ENCODE results near the gene PITPNM3. TPM values are rescaled to one million over a fixed set of nuclear protein-coding genes. Genes with fewer than 3 reads are reported as not detected.
A peak's percentile ranks its signal among the peaks of the same experiment; 100 is the strongest.

Gene PITPNM3
- total RNA-seq, 1 donor = 1.8 TPM

DNA sequence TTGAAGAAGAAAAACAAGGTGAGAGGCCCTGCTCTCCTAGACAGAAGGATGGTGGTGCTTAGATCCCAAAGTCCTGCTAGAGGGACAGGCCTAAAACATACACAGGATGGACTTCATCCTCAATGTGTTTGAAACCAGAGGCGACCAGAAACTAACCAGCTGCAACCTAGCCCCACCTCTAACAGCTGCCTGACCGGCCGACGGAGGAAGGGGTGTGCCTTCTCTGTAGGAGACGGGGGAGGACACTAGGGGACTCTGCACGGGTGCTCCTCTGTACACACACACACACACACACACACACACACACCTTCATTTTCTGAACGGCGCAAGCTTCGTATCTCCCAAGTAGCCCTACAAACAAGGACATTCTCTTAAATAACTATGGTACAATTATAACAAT lies 24.3 kb upstream of the PITPNM3 start:
- no peaks in the 10 kb centered on the region for H4K20me1 ChIP-seq (ENCODE audit: insufficient read depth, low read length)
- H3K4me1 ChIP-seq (ENCODE audit: insufficient read depth, low read length) = peaks cover 4% of the 10 kb centered on the region
- TF ChIP-seq, protein P1, sequence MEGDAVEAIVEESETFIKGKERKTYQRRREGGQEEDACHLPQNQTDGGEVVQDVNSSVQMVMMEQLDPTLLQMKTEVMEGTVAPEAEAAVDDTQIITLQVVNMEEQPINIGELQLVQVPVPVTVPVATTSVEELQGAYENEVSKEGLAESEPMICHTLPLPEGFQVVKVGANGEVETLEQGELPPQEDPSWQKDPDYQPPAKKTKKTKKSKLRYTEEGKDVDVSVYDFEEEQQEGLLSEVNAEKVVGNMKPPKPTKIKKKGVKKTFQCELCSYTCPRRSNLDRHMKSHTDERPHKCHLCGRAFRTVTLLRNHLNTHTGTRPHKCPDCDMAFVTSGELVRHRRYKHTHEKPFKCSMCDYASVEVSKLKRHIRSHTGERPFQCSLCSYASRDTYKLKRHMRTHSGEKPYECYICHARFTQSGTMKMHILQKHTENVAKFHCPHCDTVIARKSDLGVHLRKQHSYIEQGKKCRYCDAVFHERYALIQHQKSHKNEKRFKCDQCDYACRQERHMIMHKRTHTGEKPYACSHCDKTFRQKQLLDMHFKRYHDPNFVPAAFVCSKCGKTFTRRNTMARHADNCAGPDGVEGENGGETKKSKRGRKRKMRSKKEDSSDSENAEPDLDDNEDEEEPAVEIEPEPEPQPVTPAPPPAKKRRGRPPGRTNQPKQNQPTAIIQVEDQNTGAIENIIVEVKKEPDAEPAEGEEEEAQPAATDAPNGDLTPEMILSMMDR (IDR thresholded peaks at IDR 0.05; ENCODE audit: extremely low read depth, low read depth, low read length) = no peak
- H3K36me3 ChIP-seq (ENCODE audit: insufficient read depth, low read length) = peaks cover 55% of the 10 kb centered on the region
- no peak overlapping the region for H3K4me3 ChIP-seq (ENCODE audit: insufficient read depth, low read length)
- H3K27ac ChIP-seq (ENCODE audit: low read depth, low read length) = no peak overlapping the region
- H3K4me2 ChIP-seq (ENCODE audit: insufficient read depth, low read length) = no peak overlapping the region
- no peaks in the 10 kb centered on the region for H3K9me3 ChIP-seq (ENCODE audit: low read depth, low read length)
- no peaks in the 10 kb centered on the region for H3K27me3 ChIP-seq (ENCODE audit: insufficient read depth, low read length)
- H2AFZ ChIP-seq (ENCODE audit: low read length) = no peak overlapping the region
- H3K79me2 ChIP-seq (ENCODE audit: insufficient read depth, low read length) = no peaks in the 10 kb centered on the region
- DNase-seq (ENCODE audit: insufficient read length, low spot score, missing footprints) = no peak

DNA sequence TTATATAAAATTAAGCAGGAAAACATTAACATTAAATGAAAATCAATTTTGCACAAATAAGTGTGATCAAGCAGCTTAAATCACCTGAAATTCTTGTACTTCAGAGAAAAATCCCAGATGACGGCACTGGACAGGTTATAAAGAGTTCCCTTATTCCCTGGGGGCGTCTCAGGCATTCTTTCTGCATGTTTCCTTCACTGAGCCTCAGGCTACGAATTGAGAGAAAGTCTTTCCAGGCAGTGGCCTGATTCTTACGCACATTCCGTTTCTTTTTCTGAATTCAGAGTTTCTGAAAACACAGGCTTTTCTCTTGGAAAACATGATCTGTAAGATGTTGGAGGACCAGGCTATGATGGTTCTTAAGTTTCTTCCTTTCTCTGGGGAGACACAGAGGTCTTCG lies 22.1 kb upstream of the PITPNM3 start:
- no peak for DNase-seq (ENCODE audit: insufficient read length, low spot score, missing footprints)
- TF ChIP-seq, protein P1 (IDR thresholded peaks at IDR 0.05; ENCODE audit: extremely low read depth, low read depth, low read length) = no peak
- H3K27ac ChIP-seq (ENCODE audit: low read depth, low read length) = no peak overlapping the region
- peaks cover 20% of the 10 kb centered on the region for H3K4me1 ChIP-seq (ENCODE audit: insufficient read depth, low read length)
- H3K27me3 ChIP-seq (ENCODE audit: insufficient read depth, low read length) = no peaks in the 10 kb centered on the region
- no peak overlapping the region for H2AFZ ChIP-seq (ENCODE audit: low read length)
- H3K4me2 ChIP-seq (ENCODE audit: insufficient read depth, low read length) = no peak overlapping the region
- H3K9me3 ChIP-seq (ENCODE audit: low read depth, low read length) = no peaks in the 10 kb centered on the region
- peaks cover 3% of the 10 kb centered on the region for H4K20me1 ChIP-seq (ENCODE audit: insufficient read depth, low read length)
- no peaks in the 10 kb centered on the region for H3K79me2 ChIP-seq (ENCODE audit: insufficient read depth, low read length)
- no peak overlapping the region for H3K4me3 ChIP-seq (ENCODE audit: insufficient read depth, low read length)
- H3K36me3 ChIP-seq (ENCODE audit: insufficient read depth, low read length) = peaks cover 39% of the 10 kb centered on the region

DNA sequence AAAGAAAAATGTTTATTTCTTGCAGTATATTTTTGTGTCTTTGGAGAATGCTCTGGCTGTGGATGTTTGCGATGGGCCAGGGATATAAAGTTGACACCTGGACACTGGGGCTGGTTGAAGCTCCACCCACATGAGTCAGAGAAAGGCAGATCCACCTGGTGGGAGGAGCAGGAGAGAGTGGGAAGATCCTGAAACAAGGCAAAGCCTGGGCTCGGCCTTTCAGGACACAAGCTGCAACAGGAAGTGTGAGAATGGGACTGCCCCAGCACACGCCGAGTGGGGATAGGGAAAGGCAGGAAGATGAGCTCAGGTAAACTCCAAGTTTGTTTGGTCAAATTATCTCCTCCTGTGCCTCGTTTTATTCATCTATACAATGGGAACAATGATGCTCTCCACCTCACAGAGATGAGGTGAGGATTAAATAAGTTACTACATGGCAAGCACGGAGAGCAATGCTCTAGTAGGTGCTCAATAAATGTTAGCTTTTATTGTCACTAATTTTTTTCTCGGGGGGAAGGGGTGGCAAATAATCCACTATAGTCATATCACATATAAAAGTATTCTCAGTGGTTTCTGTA lies 21.4 kb upstream of the PITPNM3 start:
- DNase-seq (ENCODE audit: insufficient read length, low spot score, missing footprints) = no peak
- peaks cover 3% of the 10 kb centered on the region for H4K20me1 ChIP-seq (ENCODE audit: insufficient read depth, low read length)
- H3K9me3 ChIP-seq (ENCODE audit: low read depth, low read length) = no peaks in the 10 kb centered on the region
- no peaks in the 10 kb centered on the region for H3K27me3 ChIP-seq (ENCODE audit: insufficient read depth, low read length)
- H3K36me3 ChIP-seq (ENCODE audit: insufficient read depth, low read length) = peaks cover 32% of the 10 kb centered on the region
- H2AFZ ChIP-seq (ENCODE audit: low read length) = no peak overlapping the region
- H3K27ac ChIP-seq (ENCODE audit: low read depth, low read length) = no peak overlapping the region
- TF ChIP-seq, protein P1 (IDR thresholded peaks at IDR 0.05; ENCODE audit: extremely low read depth, low read depth, low read length) = no peak
- no peak overlapping the region for H3K4me3 ChIP-seq (ENCODE audit: insufficient read depth, low read length)
- H3K79me2 ChIP-seq (ENCODE audit: insufficient read depth, low read length) = no peaks in the 10 kb centered on the region
- no peak overlapping the region for H3K4me2 ChIP-seq (ENCODE audit: insufficient read depth, low read length)
- peaks cover 20% of the 10 kb centered on the region for H3K4me1 ChIP-seq (ENCODE audit: insufficient read depth, low read length)

DNA sequence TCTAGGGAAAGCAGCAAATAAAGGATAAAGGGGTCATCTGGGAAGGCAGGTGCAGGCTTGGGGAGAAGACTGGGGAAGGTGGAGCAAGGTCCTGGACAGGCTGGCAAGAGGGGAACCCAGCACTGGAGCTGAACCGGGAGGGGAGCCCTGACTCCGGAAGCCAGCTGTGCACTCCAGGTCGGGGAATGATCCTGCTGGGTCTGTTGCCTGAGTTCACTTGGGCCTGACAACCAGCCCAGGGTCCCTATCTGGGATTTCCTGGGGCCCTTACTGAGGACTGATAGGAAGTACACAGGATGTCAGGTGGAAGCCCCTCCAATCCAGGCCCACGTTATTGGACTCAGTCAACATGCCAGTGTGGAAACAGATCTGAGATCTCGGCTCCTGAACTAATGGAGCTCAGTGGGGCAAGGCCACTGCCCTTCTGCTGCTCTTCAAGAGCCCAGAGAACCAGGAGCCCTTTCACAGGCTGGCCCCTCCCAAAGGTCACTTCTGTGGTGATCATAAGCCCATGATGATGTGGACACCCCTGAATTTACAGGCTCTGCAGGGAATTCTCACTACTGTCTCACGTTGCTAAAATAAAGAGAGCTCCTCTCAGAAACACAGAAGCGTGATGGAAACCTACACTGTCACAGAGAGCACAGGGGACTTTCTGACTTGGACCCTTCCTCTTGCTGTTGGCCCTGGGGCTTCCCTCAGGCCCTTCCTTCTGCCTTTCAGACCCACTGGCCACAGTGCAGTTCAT lies 19.9 kb upstream of the PITPNM3 start:
- Histone ChIP-seq H3K36me3 (ENCODE audit: insufficient read depth, low read length) (peaks cover 24% of the 10 kb centered on the region), H4K20me1 (ENCODE audit: insufficient read depth, low read length) (peaks cover 3% of the 10 kb centered on the region), H3K27ac (ENCODE audit: low read depth, low read length) (peak overlapping the region; percentile 74), H3K27me3 (ENCODE audit: insufficient read depth, low read length) (no peaks in the 10 kb centered on the region), H3K4me3 (ENCODE audit: insufficient read depth, low read length) (no peak overlapping the region), H3K4me1 (ENCODE audit: insufficient read depth, low read length) (peaks cover 20% of the 10 kb centered on the region), H3K79me2 (ENCODE audit: insufficient read depth, low read length) (no peaks in the 10 kb centered on the region), H3K9me3 (ENCODE audit: low read depth, low read length) (no peaks in the 10 kb centered on the region), H3K4me2 (ENCODE audit: insufficient read depth, low read length) (no peak overlapping the region), H2AFZ (ENCODE audit: low read length) (no peak overlapping the region)
- TF ChIP-seq, protein P1 (IDR thresholded peaks at IDR 0.05; ENCODE audit: extremely low read depth, low read depth, low read length) = no peak
- no peak for DNase-seq (ENCODE audit: insufficient read length, low spot score, missing footprints)
